Measurements from ENCODE around the gene EXOC4. TPM values are rescaled to one million over a fixed set of nuclear protein-coding genes. Genes with fewer than 3 reads are reported as not detected.
"Not testable (repeated sequence)": the region's sequence is repeated elsewhere in the genome, so short reads cannot be mapped to it uniquely, and the experiment has no call there.

The EXOC4 gene
- total RNA-seq, 1 donor from 2014 or later, result 96.9 TPM

DNA sequence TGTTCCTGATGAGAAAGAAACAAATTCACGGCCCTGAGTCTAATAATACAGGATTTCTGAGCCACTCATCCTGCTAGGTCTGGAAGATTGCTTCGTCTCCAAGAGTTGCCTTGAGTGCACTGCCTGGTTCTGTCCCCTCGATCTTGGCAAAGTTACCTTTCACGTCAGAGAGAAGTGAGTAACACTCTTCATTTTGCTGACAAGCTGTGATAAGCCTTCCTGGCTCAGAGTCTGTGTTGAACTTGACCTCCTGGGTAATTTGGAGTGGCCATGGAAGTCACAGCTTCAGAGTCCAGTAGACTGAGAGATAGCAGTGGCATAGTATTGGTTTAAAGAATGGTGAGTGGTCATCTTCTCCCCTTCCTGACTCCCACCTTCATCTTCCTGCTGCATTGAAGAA is 809.6 kb downstream of the EXOC4 start:
- no peak for DNase-seq (ENCODE audit: low read depth in 2 of 2)

DNA sequence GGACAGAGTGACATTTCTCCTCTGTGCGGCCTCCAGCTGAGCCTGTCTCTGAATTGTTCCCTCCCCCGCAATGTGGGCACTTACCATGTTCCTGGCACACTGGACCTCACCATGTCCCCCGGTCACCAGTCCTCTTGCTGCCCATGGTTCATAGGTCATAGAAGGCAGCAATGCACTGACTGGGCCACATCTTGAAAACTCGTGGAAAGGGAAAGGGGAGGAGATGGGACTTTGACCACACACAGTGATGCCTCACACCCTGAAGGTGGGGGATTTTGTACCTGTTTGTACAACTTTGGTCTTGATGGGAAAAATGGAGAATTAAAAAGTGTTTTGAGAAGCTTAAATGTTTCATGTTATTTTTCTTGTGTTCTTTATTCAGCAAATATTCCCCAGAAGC is 812.5 kb downstream of the EXOC4 start:
- no peak for DNase-seq (ENCODE audit: low read depth in 2 of 2)

DNA sequence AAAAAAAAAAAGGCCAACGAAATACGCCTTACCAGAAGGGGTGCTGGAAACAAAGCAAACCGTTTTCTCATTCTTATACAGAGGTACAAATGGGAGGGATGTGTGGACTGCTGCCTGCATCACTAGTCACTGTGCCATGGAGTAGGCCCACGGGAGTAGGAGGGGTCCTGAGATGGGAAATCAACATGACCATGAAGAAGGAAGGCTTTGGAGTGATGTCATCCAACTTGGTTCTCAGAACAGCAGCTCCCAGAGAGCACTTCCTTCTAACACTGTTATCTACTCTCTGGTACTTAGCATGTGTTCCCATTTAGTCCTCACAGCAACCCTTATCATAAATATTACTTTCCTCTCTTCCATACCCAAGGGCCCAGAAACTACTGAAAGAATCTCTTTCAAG is 814.3 kb downstream of the EXOC4 start:
- DNase-seq (ENCODE audit: low read depth in 2 of 2), result no peak

DNA sequence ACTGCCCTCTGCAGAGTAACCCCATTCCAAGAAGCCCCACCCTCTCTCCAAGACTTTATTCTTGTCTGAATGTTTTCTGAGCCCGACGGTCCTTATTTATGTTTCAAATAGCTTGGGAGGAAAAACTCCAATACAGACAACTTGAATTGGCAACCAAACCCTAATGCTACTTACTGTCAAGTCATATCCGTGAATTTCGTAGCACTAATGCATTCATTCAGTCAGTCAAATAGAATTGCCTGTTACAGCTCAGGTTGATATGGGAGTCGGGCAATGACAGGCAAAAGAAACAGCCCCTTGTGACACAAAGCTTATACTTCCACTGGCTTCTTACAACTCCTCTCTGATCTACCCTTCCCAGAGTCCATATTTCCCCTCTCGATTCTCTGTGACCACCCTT is 815.8 kb downstream of the EXOC4 start:
- DNase-seq (ENCODE audit: low read depth in 2 of 2), result no peak

DNA sequence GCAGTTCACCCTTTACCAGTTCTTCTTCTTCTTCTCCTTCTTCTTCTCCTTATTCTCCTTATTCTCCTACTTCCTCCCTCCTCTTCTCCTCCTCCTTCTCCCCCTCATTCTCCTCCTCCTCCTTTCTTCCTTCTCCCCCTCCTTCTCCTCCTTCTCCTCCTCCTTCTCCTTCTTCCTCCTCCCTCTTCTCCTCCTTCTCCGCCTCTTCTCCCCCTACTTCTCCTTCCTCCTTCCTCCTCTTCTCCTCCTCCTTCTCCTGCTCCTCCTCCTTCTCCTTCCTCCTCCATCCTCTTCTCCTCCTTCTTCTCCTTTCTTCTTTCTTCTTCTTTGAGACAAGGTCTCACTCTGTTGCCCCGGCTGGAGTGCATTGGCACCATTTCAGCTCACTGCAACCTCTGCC is 816.3 kb downstream of the EXOC4 start:
- DNase-seq (ENCODE audit: low read depth in 2 of 2), result no peak

DNA sequence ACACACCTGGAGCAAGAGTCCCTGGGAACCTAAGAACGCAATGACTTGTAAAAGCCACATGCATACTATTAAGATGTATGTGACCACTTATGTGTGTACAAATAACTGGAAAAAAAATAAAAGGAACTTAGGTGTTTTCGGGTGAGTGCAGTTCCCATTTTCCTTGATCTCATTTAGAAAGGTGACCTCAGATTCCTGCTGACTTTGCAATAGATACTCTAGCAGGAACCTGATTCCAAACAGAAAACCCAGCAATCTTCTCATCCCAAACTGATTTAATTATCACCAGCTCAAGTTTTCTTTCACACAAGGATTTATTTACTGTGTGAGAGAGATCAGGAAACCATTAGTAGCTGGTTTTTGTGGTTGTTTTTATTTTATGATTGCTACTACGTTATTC is 817.8 kb downstream of the EXOC4 start:
- no peak for DNase-seq (ENCODE audit: low read depth in 2 of 2)

DNA sequence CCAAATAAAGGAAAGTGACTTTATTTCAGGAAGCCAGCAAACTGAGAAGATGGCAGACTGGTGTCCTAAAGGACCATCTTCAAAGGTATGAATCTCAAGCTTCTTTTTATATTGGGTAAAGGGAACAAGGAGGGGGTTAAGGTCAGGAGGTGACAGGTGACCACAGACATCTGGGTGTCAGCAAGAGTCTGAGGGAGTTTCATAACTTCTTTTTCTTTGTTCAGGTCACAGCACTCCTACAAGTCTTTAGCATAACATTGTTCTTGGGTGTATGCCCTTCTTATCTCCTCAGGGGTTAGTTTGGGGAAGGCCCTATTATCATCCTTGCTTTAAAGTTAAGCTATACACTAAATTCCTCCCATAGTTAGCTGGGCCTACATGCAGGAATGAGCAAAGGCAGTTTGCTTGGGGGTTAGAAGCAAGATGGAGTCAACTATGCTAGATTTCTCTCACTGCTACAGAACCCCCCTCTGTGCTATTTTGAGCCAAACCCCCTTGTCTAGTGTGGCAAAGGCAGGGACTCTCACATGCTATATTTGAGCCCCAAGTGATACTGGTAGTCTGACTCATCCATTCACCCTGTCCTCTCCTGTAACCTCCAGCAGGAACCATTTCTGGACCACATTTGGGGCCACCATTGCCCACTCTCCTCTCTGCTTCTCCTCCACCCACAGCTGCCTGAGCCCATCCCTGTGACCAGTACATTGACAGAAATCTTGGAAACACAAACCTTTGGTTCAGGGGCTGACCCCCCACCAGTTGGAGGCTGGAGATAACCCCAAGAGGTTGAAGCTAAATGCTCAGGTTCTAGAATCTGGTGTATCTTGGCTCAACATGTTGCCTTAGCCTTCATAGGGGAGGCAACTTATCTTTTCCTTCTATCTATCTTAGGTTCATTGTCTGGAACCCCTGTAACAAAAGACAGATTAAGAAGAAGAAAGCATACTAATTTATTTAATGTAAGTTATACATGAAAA is 818.8 kb downstream of the EXOC4 start:
- no peak for DNase-seq (ENCODE audit: low read depth in 2 of 2)

DNA sequence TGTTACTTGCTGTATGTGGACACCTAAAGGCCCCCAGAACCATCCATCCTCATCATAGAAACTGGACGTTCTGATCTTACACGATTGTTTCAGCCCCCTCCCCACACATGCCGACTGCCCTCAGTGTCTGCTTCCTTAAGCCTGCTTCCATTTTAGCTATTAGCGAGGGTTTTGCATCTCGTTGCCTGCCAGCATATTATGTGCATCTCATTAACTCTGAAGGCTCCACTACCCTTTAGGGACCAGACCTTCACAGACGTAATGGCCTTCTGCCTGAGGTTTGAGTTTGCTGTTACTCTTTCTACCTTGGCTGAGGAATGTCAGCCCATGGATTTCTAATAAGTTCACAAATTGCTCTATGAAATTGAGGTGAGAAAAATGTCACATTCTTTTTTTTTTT is 820.4 kb downstream of the EXOC4 start:
- DNase-seq (ENCODE audit: low read depth in 2 of 2), result no peak

DNA sequence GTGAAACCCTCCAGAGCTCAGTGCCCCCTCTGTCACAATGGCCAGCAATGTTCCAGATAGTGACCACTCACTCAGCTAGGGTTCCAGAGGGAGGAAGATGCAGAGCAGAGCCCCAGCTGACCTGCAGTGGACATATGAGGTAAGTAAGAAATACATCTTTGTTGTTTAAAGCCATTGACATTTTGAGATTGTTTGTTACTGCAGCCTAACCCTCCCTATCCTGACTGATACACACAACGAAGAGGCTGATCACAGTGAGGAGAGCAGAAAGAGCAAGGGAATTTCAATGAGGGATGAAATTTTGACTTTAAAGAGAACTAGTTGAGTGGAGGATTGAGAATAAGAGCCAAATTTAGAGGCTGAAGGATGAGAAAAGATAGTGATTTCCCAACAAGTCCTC is 822.9 kb downstream of the EXOC4 start:
- no peak for DNase-seq (ENCODE audit: low read depth in 2 of 2)

DNA sequence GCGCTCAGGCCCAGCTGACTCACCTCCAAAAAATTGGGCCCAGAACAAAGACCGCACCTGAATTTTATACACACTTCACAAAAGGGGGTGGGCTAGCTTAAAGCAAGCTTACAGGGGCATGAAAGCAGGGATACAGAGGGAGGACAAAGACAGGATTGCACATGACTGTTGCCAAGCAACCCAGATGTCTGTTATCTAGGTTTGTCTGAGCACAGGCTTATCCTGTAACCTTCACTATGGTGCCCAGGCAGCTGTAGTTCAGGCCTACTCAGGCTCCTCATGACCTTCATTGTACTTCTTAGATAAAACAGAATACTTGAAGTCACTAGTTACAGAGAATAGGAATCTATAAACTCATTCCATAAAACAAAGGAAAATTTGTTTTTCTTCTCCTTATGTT is 824.7 kb downstream of the EXOC4 start:
- not testable (repeated sequence) for DNase-seq (ENCODE audit: low read depth in 2 of 2)

DNA sequence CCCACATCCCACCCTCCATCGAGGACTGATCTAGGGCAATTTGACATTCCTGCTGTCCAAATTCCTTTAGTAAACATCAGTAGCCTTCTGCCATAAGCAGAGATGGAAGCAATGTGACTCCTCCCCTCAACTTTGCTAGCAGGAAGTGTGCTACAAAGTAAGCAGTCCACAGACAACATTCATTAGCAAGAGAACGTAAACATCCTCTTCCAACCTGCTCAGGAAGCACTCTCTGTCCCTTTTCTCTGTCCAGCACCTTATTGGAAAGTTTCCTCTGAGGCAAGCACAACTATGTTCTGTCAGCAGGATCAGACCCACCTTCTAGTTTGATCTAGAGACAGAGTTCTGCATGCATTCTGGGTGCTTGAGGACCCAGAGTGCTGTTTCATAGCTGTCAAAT is 826.1 kb downstream of the EXOC4 start:
- DNase-seq (ENCODE audit: low read depth in 2 of 2), result no peak

DNA sequence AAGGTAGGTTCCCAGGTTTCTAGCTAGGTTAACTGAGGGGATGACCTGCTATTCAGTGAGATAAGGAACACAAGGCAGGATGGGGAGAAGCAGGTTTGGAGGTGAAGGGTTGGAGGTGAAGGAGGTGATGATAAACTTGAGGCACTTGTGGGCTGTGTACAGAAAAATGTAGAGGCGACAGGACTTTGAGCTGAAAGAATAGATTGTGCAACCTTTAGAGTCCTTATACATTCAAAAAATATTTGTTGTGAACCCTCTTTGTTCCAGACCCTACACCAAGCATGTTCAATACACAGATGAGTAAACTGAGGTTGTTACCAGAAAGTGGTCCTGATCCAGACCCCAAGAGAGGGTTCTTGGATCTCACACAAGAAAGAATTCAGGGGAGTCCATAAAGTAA is 828.8 kb downstream of the EXOC4 start:
- DNase-seq (ENCODE audit: low read depth in 2 of 2), result no peak

DNA sequence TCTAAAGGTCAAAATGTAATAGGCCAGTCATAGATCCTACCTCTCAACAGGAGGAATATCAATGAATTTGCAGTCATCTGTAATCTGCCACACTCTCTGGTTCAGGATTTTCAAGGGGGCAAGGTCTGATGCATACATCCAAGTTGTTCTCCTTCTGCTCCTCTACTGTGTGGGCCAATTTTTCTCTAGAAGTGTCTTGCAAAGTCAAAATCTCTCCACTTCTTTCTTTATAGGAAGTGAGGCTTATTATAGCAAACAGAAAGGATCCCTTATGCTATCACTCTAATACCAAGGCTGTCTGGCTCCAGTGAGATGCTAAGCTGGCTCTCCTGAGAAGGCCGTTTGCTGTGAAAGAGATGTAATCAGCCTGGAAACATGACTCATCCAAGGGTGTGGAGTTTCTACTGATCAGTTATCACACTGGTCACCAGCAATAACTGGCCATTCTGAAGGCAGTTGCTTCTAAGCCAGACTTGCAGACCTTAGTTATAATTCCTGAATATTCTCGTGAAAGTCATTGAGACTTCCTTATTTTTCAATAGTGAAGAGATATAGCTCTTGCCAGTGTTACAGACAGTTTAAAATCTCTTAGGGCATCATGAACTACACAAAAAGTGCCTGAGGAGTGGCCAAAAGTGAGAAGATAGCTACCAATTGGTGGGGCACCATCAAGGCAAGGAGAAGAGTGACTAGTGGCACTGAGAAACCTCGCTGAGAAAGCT is 831.0 kb downstream of the EXOC4 start:
- DNase-seq (ENCODE audit: low read depth in 2 of 2), result no peak

DNA sequence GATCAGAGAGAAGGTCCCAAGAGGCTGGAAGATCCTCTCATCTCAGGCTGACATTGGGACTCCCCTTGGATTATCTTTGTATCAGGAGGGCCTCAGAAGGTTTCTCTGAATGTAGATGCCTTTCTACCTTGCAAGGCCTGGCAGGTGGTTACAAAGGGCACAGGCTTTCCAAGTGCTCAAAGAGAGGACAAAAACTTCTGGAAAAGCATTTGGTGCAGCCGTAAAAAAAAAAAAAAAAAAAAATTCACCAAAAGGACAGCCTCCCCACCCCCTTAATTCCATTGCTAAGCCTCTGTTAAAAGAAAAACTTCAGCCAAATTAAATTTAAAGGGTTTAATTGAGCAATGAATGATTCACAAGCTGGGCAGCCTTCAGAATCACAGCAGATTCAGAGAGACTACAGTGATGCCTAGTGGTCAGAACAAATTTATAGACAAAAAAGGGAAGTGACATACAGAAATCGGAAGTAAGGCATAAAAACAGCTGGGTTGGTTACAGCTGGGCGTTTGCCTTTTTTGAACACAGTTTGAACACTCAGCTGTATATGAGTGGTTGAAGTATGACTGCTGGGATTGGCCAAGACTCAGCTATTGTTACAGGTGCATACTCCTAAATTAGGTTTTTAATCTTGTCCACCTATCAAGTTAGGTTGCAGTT is 831.7 kb downstream of the EXOC4 start:
- no peak for DNase-seq (ENCODE audit: low read depth in 2 of 2)

DNA sequence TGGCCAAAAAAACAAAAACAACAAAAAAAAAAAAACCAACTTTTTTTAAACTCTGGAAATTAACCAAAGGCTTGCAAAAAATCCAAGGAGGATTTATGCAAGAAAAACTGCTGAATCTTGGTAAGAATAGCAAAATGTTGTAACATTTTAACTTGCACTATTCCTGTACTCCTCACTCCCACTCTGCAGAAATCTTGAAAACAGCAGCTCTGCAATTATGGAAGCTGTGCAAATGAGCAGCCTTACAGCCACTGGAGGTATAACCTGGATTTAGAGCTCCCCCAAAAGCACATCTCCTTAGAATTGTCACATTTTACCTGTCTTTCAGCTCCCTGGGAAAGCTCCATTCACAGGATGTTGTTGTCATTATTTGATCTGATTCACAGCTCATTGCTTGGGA is 832.4 kb downstream of the EXOC4 start:
- no peak for DNase-seq (ENCODE audit: low read depth in 2 of 2)

DNA sequence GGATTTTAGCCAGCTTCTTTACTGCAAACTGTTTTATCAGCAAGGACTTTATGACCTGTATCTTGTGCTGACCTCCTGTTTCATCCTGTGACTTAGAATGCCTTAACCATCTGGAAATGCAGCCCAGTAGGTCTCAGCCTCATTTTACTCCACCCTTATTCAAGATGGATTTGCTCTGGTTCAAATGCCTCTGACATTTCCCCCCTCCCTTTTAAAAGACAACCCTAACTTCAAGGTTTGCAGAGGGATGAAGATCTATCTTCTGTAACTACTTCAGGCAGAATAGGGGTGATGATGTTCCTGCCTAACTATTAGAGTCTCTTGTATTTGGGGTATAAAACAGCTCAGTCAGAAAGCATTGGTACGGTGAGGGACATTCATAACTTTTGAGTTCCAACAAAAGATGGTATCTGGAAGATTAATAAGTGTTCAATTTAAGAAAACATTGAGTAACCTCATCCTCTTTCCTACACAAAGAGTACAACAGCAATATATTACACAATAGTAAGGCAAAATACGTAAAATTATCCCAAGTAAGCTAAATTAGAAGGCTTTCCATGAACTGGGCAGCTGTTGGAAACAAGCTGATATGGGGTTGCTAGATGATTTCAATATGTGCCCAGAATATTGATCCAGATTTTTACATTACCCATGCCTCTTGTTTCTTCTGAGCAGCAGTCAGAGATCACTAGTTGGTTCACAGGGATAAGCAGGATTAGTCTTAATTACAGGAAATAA is 834.3 kb downstream of the EXOC4 start:
- no peak for DNase-seq (ENCODE audit: low read depth in 2 of 2)

DNA sequence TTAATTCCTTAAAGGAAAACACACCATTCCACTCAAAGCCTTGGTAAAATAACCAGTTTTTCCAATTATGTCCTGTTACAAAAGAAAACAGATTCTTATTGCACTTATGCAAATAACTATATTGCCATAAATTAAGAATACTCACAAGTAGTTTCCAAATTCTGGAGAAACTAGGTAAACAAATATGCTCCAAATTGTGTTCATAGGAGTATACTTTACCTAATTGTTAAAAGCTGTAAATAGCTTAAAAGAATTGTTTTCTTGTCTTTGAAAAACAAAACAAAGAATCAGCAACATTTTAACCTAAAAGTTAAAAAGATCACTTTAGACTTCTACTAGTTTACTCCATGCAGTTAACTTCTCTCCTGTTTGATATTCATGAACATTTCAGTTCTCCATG is 835.3 kb downstream of the EXOC4 start:
- no peak for DNase-seq (ENCODE audit: low read depth in 2 of 2)

DNA sequence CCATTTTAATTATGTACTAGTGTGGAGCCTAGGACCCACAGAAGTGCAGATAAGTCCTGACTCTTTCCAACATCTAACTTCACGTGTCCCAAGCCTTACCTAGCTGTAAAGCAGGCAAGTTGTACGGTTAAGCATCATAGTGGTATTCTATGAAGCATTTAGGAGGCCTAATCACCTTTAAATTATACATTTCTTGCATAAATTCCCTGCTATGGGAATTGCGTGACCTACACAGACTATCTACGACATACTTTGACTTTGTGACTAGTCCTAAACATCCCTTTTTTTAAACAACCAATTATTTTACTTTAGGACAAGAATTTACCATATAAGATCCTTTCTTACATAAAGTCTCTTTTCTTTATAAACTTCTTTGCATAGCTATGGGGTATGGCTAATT is 836.6 kb downstream of the EXOC4 start:
- no peak for DNase-seq (ENCODE audit: low read depth in 2 of 2)

DNA sequence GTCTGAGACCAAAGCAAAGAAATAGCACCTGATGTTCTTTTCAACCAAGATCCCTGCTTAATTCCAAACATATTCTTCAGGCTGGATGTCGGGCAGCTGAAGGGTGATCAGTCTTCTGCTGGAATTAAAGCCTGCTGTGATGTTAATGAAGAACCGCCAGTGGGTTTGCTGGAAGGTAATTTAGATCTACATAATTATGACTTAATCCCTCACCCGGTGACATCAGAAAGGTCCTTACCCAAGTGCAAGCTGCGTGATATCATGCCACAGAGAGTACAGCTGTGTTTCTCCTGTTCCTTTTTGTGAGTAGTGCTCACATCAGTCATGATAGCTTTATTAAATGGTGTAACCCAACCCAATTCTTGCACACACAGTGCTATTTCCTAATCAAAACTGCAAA is 845.2 kb downstream of the EXOC4 start:
- no peak for DNase-seq (ENCODE audit: low read depth in 2 of 2)

DNA sequence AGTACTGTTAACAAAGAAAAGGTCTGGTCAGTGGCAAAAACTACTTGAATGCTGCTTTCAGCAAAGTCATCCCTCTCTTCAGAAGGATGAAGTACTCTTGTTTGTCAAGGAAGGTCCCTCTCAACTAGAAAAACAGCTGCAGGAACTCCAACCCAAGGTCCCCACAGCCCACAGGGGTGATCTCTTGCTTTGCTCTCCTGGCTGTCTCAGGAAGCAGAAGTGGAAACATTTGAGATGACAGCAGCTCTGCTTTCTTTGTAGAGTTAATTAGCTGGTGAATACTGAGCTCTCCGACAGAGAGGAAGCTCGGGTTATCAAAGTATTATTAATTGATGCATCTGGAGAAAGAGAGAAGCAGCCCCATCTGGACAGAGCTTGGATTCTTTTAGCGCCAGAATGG is 848.8 kb downstream of the EXOC4 start:
- DNase-seq (ENCODE audit: low read depth in 2 of 2), result no peak

DNA sequence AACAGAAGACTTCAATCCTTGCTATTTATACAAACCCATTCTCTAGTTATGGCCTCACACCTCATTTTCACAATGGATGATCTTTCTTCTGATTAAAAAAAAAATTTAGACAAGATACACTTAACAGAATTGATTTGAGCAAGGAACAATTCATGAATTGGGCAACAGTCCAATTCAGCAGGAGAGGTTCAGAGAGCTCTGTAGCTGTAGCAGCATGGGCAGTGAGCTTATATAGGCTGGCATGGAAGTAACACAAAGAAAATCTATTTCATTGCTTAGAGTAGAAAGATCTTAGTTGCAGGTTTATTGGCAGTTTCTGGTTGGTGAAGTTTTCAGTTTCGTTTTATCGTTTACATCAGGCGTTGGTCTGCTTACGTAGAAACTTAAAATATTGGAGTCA is 851.3 kb downstream of the EXOC4 start:
- DNase-seq (ENCODE audit: low read depth in 2 of 2), result no peak

DNA sequence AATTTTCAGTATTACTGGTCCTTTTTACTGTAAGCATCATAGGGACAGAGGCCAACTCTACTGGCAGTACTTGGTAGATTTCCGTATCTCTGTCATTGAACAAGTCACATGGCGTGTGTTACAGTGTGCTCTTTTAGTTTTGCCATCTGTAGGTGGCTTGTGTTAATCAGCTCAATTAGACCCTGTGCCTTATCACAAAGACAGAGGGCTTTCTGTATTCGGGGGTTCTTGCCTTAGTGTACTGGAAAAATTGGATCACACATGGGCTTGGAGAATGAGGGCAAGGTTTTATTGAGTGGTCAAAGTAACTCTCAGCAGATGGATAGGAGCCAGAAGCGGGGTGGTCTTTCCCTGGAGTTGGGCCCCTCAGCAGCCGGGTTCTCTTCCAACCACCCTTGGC is 853.0 kb downstream of the EXOC4 start:
- DNase-seq (ENCODE audit: low read depth in 2 of 2), result no peak
